GM12878 (cell line): Measurements from ENCODE around the gene SEPTIN11. TPM values are rescaled to one million over a fixed set of nuclear protein-coding genes. Genes with fewer than 3 reads are reported as not detected.

Source experiments
- CHD1 ChIP-seq: IDR thresholded peaks from 2 replicates; pipeline ENCODE4 v1.6.1; 2012; ENCODE audit warnings: low read depth, low read length, improper control_type of control experiment
- MYB ChIP-seq: fragments of 150-350 bp; IDR thresholded peaks from 2 replicates; pipeline ENCODE4 v1.6.1; 2014; ENCODE audit warnings: mild to moderate bottlenecking, low read depth, low read length, borderline replicate concordance
- RAD51 ChIP-seq: fragments of 450-650 bp; IDR thresholded peaks from 2 replicates; pipeline ENCODE4 v1.6.1; 2016; ENCODE audit warnings: moderate library complexity, mild to moderate bottlenecking, inconsistent platforms
- SPI1 ChIP-seq: IDR thresholded peaks from 2 replicates; pipeline ENCODE4 v1.6.1; 2011; ENCODE audit warnings: low read depth, mild to moderate bottlenecking, low read length, moderate library complexity, borderline replicate concordance; ENCODE audit not compliant: insufficient read depth
- polyA plus RNA-seq, 11 experiments: library from polyadenylated mRNA; depleted of rRNA in 4 of 11; unstranded in 6 of 11; stranded (reverse) in 5 of 11; fragments of >200 nt; fragmentation: Nextera tagmentation in 4 of 11; fragmentation: Illumina TruSeq in 1 of 11; extraction: Ambion mirVana in 4 of 11; extraction: Trizol in 1 of 11; gene quantifications; 1 replicate in 1 of 11; 2 replicates in 10 of 11; pipeline versions ENCODE4 v1.2.1 to v1.2.3, GENCODE V29; 2011 to 2016; ENCODE audit warnings: inconsistent platforms in 2 of 11, missing spikeins in 2 of 11, low read depth in 1 of 11
- total RNA-seq, 4 experiments: library from RNA; depleted of rRNA in 3 of 4; stranded (reverse); fragments of >200 nt in 3 of 4; fragmentation: Illumina TruSeq in 1 of 4; extraction: Trizol in 1 of 4; gene quantifications; 2 replicates each; pipeline versions ENCODE4 v1.2.1 to v1.2.3, GENCODE V29; 2013 to 2021
- TF ChIP-seq, protein P1 (sequence below): fragments of 450-650 bp; IDR thresholded peaks from 2 replicates; pipeline ENCODE4 v1.6.1; 2017; ENCODE audit warnings: antibody characterized with exemption, mild to moderate bottlenecking, moderate library complexity
- TF ChIP-seq, protein P2 (sequence below): fragments of 450-650 bp; formaldehyde crosslinking; IDR thresholded peaks from 2 replicates; pipeline ENCODE4 v1.5.0; 2022; ENCODE audit warnings: mild to moderate bottlenecking, missing genetic modification characterization

The SEPTIN11 gene
- total and polyA plus RNA-seq, 10 of the 15 experiments (the other 5 are each of a cell fraction or from before 2014, with no cell fraction given): 24.7 to 160 (median 91.3) TPM

DNA sequence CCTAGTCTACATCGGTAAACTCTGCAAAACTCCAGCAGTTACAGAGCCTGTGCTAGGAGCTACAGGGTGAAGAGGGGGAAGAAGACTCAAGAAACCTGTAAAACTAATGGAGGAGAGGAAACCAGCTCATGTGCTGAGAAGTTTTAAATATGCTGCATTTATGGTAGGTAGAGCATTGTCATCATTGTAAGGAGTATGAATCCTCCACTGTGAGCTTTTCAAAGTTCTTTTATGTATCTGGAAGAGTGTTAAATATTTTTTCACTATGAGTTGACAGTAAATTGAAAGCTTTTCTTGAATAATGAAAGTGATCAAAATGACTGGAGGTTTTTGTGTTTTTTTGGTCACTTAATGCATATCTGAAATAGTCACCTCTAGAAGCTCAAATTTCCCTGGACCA lies 46.2 kb downstream of the SEPTIN11 start (continued):
- TF ChIP-seq SPI1: no peak
- TF ChIP-seq RAD51: no peak
- TF ChIP-seq, protein P1, sequence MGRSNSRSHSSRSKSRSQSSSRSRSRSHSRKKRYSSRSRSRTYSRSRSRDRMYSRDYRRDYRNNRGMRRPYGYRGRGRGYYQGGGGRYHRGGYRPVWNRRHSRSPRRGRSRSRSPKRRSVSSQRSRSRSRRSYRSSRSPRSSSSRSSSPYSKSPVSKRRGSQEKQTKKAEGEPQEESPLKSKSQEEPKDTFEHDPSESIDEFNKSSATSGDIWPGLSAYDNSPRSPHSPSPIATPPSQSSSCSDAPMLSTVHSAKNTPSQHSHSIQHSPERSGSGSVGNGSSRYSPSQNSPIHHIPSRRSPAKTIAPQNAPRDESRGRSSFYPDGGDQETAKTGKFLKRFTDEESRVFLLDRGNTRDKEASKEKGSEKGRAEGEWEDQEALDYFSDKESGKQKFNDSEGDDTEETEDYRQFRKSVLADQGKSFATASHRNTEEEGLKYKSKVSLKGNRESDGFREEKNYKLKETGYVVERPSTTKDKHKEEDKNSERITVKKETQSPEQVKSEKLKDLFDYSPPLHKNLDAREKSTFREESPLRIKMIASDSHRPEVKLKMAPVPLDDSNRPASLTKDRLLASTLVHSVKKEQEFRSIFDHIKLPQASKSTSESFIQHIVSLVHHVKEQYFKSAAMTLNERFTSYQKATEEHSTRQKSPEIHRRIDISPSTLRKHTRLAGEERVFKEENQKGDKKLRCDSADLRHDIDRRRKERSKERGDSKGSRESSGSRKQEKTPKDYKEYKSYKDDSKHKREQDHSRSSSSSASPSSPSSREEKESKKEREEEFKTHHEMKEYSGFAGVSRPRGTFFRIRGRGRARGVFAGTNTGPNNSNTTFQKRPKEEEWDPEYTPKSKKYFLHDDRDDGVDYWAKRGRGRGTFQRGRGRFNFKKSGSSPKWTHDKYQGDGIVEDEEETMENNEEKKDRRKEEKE: no peak
- TF ChIP-seq MYB: no peak
- no peak for TF ChIP-seq CHD1
- TF ChIP-seq, protein P2, sequence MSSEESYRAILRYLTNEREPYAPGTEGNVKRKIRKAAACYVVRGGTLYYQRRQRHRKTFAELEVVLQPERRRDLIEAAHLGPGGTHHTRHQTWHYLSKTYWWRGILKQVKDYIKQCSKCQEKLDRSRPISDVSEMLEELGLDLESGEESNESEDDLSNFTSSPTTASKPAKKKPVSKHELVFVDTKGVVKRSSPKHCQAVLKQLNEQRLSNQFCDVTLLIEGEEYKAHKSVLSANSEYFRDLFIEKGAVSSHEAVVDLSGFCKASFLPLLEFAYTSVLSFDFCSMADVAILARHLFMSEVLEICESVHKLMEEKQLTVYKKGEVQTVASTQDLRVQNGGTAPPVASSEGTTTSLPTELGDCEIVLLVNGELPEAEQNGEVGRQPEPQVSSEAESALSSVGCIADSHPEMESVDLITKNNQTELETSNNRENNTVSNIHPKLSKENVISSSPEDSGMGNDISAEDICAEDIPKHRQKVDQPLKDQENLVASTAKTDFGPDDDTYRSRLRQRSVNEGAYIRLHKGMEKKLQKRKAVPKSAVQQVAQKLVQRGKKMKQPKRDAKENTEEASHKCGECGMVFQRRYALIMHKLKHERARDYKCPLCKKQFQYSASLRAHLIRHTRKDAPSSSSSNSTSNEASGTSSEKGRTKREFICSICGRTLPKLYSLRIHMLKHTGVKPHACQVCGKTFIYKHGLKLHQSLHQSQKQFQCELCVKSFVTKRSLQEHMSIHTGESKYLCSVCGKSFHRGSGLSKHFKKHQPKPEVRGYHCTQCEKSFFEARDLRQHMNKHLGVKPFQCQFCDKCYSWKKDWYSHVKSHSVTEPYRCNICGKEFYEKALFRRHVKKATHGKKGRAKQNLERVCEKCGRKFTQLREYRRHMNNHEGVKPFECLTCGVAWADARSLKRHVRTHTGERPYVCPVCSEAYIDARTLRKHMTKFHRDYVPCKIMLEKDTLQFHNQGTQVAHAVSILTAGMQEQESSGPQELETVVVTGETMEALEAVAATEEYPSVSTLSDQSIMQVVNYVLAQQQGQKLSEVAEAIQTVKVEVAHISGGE (CRISPR knock-in tag): no peak
